Spleen (tissue), 11 donors: ENCODE results near the gene TMEM132D. TPM values are rescaled to one million over a fixed set of nuclear protein-coding genes. Genes with fewer than 3 reads are reported as not detected.

Experiments used
- DNase-seq: peaks from one replicate; pipeline ENCODE4 v3.0.0-alpha.2; 2020
- H3K27ac ChIP-seq, 8 donors: fragments of 200-600 bp; sonication (generic) in 7 of 8; 1 replicate in 4 of 8; 2 replicates in 4 of 8; pipeline versions ENCODE4 v1.5.0 to v1.8.0; 2016 to 2021; ENCODE audit warnings: inconsistent platforms in 4 of 8, mild to moderate bottlenecking in 4 of 8, moderate library complexity in 1 of 8
- H3K27me3 ChIP-seq, 7 donors: fragments of 200-600 bp; sonication (generic) in 6 of 7; replicated peaks in 1 of 7; 1 replicate in 4 of 7; 2 replicates in 3 of 7; pipeline versions ENCODE4 v1.5.0 to v1.8.0; 2016 to 2021; ENCODE audit warnings: inconsistent platforms in 3 of 7, mild to moderate bottlenecking in 1 of 7
- H3K36me3 ChIP-seq, 6 donors: fragments of 200-600 bp; sonication (generic) in 5 of 6; 1 replicate in 4 of 6; 2 replicates in 2 of 6; pipeline versions ENCODE4 v1.5.0 to v1.8.0; 2016 to 2021; ENCODE audit warnings: inconsistent platforms in 2 of 6
- H3K4me1 ChIP-seq, 6 donors: fragments of 200-600 bp; sonication (generic) in 5 of 6; 1 replicate in 3 of 6; 2 replicates in 3 of 6; pipeline versions ENCODE4 v1.5.0 to v1.8.0; 2016 to 2021; ENCODE audit warnings: inconsistent platforms in 3 of 6
- H3K4me3 ChIP-seq, 8 donors: fragments of 200-600 bp; sonication (generic) in 7 of 8; 1 replicate in 4 of 8; 2 replicates in 4 of 8; pipeline versions ENCODE4 v1.5.0 to v1.8.0; 2016 to 2021; ENCODE audit warnings: inconsistent platforms in 4 of 8, mild to moderate bottlenecking in 4 of 8, moderate library complexity in 2 of 8
- H3K9me3 ChIP-seq, 8 donors: fragments of 200-600 bp; sonication (generic) in 7 of 8; 1 replicate in 4 of 8; 2 replicates in 4 of 8; pipeline versions ENCODE4 v1.5.0 to v1.8.0; 2016 to 2021; ENCODE audit warnings: inconsistent platforms in 4 of 8
- POLR2A ChIP-seq, 3 donors: fragments of 450-650 bp; IDR thresholded peaks; one replicate each; pipeline ENCODE4 v1.5.1; 2017; ENCODE audit warnings: antibody characterized with exemption in 3 of 3, mild to moderate bottlenecking in 1 of 3
- POLR2AphosphoS5 ChIP-seq, 3 donors: sonication (generic); formaldehyde crosslinking; IDR thresholded peaks; one replicate each; pipeline ENCODE4 v1.5.1; 2017; ENCODE audit warnings: antibody characterized with exemption in 3 of 3
- WGBS, 5 donors: extraction: QIAGEN DNeasy Blood & Tissue Kit in 3 of 5; methylation state at CpG; one replicate each; pipeline versions ENCODE4 v1.1.5 to v1.1.7; 2013 to 2018; 5-methylcytosine and 5-hydroxymethylcytosine counted together
- intact Hi-C: fragments of 100-400 bp; cut with DNase I; formaldehyde crosslinking; loops from one replicate; pipeline ENCODE4 v1.15.0; 2023; ENCODE audit warnings: low total_unique reads
- polyA plus RNA-seq, 3 donors: library from polyadenylated mRNA; stranded (reverse); fragments of 200-250 nt; gene quantifications; one replicate each; pipeline ENCODE4 v1.2.1, GENCODE V29; 2013
- total RNA-seq, 7 donors: library from RNA; depleted of rRNA in 3 of 7; stranded (reverse); fragments of >200 nt in 3 of 7; fragmentation: NEBNext Ultra II Directional in 4 of 7; extraction: Animal tissue kit (Norgen Biotek cat#: 25700) in 4 of 7; gene quantifications; one replicate each; pipeline versions ENCODE4 v1.1.0 to v1.2.1, GENCODE V29; 2016 to 2021
- TF ChIP-seq, protein P1 (sequence below), 11 experiments: fragments of 200-600 bp in 7 of 11; fragments of 450-650 bp in 4 of 11; sonication (generic) in 4 of 11; IDR thresholded peaks in 8 of 11; conservative IDR thresholded peaks in 3 of 11; 1 replicate in 7 of 11; 2 replicates in 4 of 11; pipeline versions ENCODE4 v1.4.0 to v1.8.0; 2016 to 2021; ENCODE audit warnings: antibody characterized with exemption in 11 of 11, inconsistent platforms in 4 of 11, mild to moderate bottlenecking in 1 of 11
- donor health status: healthy with polysubstance abuse.
- donor health status: DM: no; HTN: no; CAD: no; lungs with moderate emphysema.
- donor health status: DM: no; HTN: no; CAD: no.
- donor health status: Bipolar disorder and iron deficiency.
- donor health status: healthy.
- donor health status: DM: no; HTN: no; CAD: no.
- donor health status: DM: yes; HTN: yes; CAD: no.

The TMEM132D gene
- total and polyA plus RNA-seq, 10 donors = 0.03 TPM; not detected in 9

DNA sequence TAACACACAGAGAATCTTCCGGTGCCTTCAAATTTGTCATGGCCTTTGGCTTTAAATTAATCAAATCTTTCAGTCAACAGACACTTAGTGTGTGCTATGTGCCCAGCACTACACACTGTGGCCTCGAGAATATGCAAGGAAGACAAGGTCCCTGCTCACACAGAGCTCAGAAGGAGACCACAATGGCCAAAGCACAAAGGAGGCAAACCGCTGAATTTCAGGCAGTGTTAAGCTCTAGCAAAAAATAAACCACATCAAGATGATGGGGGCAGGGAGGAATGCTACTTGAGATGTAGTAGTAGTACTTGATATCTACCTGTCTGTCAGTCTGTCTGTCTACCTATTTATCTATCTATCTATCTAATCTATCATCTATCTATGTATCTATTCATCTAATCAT, 227.9 kb downstream of the TMEM132D start:
- no peak overlapping the region for H3K27ac ChIP-seq
- H3K36me3 ChIP-seq = no peaks in the 10 kb centered on the region
- WGBS, 5 donors = 71 to 86% (median 72%) methylated on average over 3 of the region's 3 CpGs
- H3K27me3 ChIP-seq = no peaks in the 10 kb centered on the region
- intact Hi-C loops = no loop called here
- TF ChIP-seq POLR2A (IDR thresholded peaks at IDR 0.05) (no peak), POLR2AphosphoS5 (IDR thresholded peaks at IDR 0.05) (no peak)
- TF ChIP-seq, protein P1, sequence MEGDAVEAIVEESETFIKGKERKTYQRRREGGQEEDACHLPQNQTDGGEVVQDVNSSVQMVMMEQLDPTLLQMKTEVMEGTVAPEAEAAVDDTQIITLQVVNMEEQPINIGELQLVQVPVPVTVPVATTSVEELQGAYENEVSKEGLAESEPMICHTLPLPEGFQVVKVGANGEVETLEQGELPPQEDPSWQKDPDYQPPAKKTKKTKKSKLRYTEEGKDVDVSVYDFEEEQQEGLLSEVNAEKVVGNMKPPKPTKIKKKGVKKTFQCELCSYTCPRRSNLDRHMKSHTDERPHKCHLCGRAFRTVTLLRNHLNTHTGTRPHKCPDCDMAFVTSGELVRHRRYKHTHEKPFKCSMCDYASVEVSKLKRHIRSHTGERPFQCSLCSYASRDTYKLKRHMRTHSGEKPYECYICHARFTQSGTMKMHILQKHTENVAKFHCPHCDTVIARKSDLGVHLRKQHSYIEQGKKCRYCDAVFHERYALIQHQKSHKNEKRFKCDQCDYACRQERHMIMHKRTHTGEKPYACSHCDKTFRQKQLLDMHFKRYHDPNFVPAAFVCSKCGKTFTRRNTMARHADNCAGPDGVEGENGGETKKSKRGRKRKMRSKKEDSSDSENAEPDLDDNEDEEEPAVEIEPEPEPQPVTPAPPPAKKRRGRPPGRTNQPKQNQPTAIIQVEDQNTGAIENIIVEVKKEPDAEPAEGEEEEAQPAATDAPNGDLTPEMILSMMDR (IDR thresholded peaks at IDR 0.05 in 8 of 11, conservative IDR thresholded peaks at IDR 0.05 in 3 of 11) = no peak
- DNase-seq = no peak
- H3K9me3 ChIP-seq = peaks cover 0 to 24% (median 6%) of the 10 kb centered on the region in 8 donors
- no peak overlapping the region for H3K4me3 ChIP-seq
- H3K4me1 ChIP-seq = no peaks in the 10 kb centered on the region

DNA sequence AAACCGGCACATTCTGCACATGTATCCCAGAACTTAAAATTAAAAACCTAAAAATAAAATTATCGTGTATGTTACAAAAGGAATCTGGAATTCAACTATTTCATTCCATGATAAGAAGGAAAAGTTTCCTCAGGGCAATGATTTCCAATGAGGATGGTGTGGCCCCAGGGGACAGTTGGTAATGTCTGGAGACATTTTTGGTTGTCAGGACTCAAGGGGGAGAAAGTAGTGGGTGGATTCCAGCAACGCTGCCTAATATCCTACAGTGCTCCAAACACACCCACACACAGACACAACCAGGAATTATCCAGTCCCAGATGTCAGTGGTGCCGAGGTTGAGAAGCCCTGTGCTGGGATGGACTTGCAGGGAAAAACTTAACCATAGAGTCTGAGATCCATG, 228.3 kb downstream of the TMEM132D start:
- Histone ChIP-seq H3K4me1 (no peaks in the 10 kb centered on the region), H3K27me3 (no peaks in the 10 kb centered on the region), H3K9me3 (peaks cover 0 to 20% (median 6%) of the 10 kb centered on the region in 8 donors), H3K36me3 (no peaks in the 10 kb centered on the region), H3K4me3 (no peak overlapping the region), H3K27ac (no peak overlapping the region)
- WGBS, 5 donors = 79 to 87% (median 82%) methylated on average over 4 of the region's 4 CpGs
- intact Hi-C loops = no loop called here
- no peak for DNase-seq
- TF ChIP-seq POLR2AphosphoS5 (IDR thresholded peaks at IDR 0.05) (no peak), POLR2A (IDR thresholded peaks at IDR 0.05) (no peak)
- TF ChIP-seq, protein P1 (IDR thresholded peaks at IDR 0.05 in 8 of 11, conservative IDR thresholded peaks at IDR 0.05 in 3 of 11) = no peak

DNA sequence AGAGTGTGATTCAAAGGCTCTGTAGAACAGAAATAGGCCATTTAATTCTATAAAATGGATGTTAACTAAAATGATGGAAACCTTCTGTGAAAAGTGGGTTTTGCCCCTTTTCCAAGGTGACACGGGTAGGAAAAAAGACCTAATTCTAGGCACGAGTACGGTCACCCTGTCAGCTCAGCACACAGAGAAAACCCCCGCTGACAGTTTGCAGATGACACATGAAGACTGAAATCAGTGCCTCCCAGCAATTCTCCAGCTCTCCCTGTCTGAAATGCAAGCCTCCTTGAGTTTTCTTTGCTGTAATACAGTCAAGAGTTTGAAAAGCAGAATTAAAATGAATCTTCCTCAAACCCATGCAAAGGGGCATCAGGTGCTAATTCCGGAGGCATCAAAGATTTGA, 230.0 kb downstream of the TMEM132D start:
- no peak overlapping the region for H3K4me3 ChIP-seq
- TF ChIP-seq POLR2A (IDR thresholded peaks at IDR 0.05) = no peak
- TF ChIP-seq POLR2AphosphoS5 (IDR thresholded peaks at IDR 0.05) = no peak
- TF ChIP-seq, protein P1 (IDR thresholded peaks at IDR 0.05 in 8 of 11, conservative IDR thresholded peaks at IDR 0.05 in 3 of 11) = no peak
- 67 to 85% (median 75%) methylated on average over 5 of the region's 5 CpGs for WGBS, 5 donors
- peaks cover 0 to 23% (median 4%) of the 10 kb centered on the region in 8 donors for H3K9me3 ChIP-seq
- no peaks in the 10 kb centered on the region for H3K27me3 ChIP-seq
- DNase-seq = no peak
- intact Hi-C loops = no loop called here
- H3K36me3 ChIP-seq = no peaks in the 10 kb centered on the region
- H3K4me1 ChIP-seq = no peaks in the 10 kb centered on the region
- H3K27ac ChIP-seq = no peak overlapping the region

DNA sequence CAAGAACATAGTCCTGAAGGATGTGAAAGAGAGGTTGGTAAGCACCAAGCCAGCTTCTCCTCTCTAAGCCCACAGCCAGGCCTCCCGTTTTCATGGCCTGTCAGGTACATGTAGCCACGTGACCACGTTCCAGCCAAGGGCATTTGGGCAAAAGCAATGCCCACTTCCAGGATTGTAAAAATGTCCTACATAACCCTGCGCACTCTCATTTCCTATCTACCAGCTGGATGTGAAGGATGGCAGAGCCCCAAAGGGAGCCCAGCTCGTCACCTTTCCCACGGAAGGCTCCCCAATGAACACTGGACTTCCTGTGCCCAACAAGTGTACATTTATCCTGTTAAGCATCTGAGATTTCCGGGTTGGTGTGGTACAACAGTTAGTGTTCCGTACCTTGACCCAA, 231.7 kb downstream of the TMEM132D start:
- TF ChIP-seq POLR2AphosphoS5 (IDR thresholded peaks at IDR 0.05) = no peak
- 54 to 78% (median 60%) methylated on average over 7 to 8 of the region's 8 CpGs for WGBS, 5 donors
- DNase-seq = no peak
- Histone ChIP-seq H3K4me1 (no peaks in the 10 kb centered on the region), H3K9me3 (peaks cover 0 to 25% (median 0%) of the 10 kb centered on the region in 8 donors), H3K4me3 (no peak overlapping the region), H3K27me3 (no peaks in the 10 kb centered on the region), H3K27ac (no peak overlapping the region), H3K36me3 (no peaks in the 10 kb centered on the region)
- intact Hi-C loops = no loop called here
